CD4-positive, alpha-beta T cell treated with Interleukin-10 for 1 hour (primary cell): ENCODE data around the gene KCTD17.

Source experiments
- DNase-seq: peaks from one replicate; pipeline ENCODE4 v3.0.0-alpha.2; 2020

The KCTD17 gene

GRCh38 chr22:37107816-37108621, 56.5 kb downstream of the KCTD17 start:
- no peak for DNase-seq

- DNase-seq, result no peak
Observed at GRCh38 chr22:37109242-37109917, 57.8 kb downstream of the KCTD17 start, which contains the start of gene TMPRSS6. TSS of gene TMPRSS6 (minus strand) at chr22:37109713. CDS start at chr22:37103417, 6,296 bp downstream.

DNA sequence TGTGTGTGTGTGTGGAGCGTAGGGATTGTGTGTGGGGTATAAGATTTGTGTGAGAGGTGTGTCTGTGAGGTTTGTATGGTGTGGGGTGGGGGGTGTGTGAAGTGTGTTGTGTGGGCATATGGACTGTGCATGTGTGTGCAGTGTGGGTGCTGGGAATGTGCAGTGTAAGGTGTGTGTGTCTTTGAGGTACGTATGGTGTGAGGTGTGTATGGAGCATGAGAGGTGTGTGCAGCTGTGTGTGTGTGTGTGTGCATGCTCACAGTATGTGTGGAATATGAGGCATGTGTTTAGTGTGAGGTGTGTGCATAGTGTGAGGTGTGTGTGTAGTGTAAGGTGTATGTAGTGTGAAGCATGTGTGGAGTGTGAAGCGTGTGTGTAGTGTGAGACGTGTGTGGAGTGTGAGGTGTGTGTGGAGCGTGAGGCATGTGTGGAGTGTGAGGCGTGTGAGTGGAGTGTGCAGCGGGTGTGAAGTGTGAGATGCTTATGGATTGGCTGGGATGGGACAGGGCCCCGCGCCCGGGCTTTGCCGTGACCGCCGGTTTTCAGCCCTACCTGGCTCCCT, 59.7 kb downstream of the KCTD17 start:
- no peak for DNase-seq

DNA sequence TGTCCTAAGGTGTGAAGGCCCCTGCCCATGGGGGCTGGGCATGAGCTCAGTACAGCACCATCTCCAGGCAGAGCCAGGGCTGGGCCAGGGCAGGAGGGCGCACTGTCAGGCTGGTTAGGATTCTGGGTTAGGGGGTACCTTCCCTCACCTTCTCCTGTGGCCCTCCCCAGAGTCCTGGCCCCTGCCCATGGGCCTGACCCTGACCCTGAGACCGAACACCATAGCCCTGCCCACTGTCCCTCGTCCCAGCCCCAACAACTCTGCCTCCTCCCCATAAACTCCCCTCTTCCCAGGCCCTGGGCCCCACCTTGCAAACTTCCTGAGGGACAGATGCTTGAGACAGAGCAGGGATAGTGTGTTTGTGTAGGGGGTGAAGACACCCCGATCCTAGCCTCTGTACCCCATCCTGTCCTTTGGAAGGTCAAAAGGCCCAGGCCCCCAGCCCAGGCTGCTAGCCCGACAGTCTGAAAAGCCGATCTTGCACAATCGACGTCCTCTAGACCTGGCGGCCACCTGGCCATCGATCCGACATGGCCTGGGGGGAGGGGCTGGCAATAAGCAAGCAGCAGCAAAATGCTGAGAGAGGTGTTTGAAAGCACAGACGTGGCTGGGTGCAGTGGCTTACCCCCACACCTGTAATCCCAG, 60.7 kb downstream of the KCTD17 start:
- no peak for DNase-seq
